ENCODE measurements around the gene NEK2.
"Not testable (repeated sequence)": the region's sequence is repeated elsewhere in the genome, so short reads cannot be mapped to it uniquely, and the experiment has no call there.

NEK2 gene

DNA sequence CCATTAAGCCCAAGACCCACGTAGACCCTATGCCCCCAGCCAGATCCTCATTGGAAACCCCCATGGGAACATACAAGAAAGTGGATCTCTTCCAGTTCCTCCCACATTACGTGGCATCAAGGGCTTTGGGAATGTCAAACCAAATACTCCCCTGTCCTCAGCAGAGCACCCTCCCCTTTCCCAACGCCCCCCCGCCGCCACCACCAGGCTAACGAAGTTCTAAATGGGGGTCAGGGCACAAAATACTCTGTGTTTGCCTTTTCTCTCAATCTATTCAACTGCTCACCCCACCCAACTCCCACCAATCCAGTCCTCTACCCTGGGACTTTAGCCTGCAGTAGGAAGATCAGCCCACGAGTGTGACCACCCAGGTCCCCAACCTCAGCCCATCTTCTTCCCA lies 24.5 kb downstream of the NEK2 start:
- no peak for DNase-seq (ENCODE audit: low read depth)

DNA sequence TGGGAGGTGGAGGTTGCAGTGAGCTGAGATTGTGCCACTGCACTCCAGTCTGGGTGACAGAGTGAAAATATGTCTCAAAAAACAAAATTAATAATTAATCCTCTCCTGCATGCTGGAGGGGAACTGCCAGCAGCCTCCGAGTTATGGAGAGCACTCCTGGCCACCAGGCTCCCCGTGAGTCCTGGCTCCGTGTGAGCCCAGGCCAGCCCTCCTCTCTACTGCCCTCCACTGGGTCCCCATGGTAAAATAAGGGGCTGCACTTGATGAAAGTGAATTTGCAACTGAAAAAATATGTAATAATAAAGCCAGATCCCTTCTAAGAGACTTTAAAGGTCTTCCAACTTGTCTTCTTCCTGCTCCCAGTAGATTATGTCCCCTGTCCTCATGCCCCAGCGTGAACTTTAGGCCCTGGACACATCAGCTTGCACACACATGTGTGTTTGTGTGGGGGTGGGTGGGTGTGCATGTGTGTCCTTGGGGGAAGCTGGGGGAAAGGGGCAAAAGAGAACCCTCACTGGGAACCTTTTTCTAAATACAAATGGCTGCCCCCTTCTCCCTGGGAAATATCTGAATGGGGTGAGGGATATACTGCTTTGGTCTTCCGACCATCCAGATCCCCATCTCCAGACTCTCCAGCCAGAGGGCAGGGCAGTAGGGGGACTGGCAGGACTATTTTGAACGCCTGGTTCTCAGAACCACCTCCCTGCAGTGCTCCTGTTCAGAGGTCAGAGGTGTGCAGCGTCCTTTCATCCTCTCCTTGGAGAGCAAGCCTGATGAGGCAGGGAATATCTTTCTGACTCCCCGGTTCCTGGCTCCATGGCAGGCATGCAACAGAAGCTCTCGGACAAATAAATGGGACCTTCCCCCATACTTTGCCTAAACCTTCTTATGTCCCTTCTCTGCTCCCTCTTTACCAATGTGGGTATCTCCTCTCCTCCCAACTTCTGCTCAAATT lies 26.2 kb downstream of the NEK2 start:
- DNase-seq (ENCODE audit: low read depth) = no peak

DNA sequence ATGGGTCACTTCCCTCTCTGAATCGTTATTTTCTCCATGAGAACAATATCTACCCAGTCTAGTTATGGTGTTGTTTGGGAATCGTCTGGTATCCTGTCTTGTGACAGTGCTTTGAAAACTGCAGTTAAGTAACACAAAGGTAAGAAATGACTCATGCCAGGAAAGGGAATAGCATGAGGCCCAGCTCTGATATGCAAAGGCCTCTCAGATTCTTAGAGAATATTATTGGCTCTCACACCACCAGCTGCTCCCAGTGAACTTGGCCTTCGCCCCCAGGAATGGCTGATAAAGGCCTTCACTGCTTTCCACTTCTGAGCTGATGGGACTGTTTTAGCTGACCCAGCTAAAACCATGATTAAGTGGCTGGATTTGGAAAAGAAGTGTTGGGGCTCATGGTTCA lies 27.1 kb downstream of the NEK2 start:
- DNase-seq (ENCODE audit: low read depth) = no peak

DNA sequence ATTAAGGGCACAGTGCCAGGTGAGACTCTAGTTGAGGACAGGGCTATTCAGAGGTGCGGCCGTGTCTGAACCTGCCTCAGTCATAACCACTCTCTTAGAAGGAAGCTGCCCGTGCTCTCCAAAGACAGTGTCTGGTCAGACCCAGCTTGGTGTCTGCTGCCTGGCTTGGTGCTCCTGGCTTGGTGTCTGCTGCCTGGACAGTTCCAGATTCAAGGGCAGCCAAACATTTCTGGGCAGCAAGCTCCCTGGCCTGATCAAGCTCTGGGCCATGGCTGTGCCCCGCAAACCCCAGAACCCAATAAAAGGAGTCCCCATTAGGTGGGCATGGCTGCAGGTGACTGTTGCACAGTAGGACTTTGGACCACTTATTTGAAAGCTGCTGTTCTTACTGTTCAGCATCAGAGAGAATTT lies 27.7 kb downstream of the NEK2 start:
- no peak for DNase-seq (ENCODE audit: low read depth)

DNA sequence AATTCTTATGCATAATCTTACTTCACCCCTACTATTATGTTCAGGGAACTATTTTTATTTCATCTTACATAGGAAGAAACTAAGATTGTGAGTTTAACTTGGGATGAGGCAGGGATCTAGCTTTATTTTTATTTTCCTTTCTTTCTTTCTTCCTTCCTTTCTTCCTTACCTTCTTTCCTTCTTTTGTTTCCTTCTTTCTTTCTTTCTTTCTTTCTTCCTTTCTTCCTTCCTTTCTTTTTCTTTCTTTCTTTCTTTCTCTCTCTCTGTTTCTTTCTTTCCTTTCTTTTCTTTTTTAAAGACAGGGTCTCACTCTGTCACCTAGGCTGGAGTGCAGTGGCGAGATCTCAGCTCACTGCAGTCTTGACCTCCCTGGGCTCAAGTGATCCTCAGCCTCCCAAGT lies 28.9 kb downstream of the NEK2 start:
- no peak for DNase-seq (ENCODE audit: low read depth)

DNA sequence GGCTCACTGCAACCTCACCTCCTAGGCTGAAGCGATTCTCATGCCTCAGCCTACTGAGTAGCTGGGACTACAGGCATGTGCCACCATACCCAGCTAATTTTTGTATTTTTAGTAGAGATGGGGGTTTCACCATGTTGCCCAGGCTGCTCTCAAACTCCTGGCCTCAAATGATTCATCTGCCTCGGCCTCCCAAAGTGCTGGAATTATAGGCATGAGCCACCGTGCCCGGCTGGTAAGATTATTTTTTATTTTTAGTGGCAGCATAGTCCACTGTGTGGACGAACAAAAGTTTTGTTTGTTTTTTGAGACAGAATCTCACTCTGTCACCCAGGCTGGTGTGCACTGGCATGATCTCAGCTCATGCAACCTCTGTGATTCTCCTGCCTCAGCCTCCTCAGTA lies 29.8 kb downstream of the NEK2 start:
- DNase-seq (ENCODE audit: low read depth) = not testable (repeated sequence)

DNA sequence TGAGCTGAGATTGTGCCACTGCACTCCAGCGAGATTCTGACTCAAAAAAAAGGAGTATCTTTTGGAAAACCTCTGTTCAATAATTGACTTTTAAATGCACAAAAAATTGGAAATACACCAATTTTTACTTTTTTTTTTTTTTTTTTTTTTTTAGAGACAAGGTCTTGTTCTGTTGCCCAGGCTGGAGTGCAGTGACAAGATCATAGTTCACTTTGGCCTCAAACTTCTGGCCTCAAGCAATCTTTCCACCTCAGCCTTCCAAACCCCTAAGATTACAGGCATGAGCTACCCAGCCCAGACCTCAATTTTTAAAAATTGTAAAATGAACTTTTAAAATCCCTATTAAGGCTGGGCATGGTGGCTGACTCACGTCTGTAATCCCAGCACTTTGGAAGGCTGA lies 30.8 kb downstream of the NEK2 start:
- no peak for DNase-seq (ENCODE audit: low read depth)

DNA sequence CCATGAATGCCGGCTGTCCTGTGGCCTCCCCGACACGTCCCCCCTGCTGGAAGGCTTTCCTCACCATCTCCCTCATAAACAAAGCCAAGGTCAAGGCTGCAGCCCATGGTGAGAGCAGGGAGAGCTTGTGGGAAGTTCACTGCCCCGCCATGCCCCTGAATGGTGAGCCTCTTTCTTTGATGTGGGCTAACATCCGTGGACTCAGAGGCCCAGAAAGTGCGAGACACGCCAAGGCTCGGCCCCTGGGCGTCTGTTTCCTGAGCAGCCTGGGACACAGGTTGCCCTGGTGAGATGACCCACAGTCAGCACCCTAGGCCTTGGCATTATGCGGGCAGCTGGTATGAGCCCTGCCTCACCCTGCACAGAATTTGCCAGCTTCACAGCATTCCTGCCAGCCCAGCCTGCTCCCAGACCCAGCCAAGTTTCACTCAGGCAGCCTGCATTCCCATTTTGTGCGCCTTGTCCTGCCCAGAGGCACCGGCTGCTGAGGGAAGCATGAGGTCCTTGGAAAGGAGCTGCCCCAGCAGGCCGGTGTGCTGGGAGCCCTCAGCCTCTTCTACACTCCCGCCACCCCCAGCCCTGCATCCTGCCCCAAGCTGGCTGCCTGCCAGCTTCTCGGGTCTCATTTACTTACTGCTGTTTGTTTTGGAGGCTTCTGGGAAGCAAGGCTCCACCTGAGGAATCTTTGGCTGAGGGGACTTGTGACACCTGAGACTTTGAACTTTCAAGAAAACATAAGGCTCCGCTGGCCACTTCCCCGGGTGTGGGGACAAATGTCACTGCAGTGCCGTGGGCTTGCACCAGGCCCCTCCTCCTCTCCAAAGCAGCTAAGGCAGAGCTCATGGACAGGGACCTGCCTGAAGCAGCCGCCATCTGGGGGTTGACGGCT lies 31.9 kb downstream of the NEK2 start:
- peak; percentile 4 for DNase-seq (ENCODE audit: low read depth)

DNA sequence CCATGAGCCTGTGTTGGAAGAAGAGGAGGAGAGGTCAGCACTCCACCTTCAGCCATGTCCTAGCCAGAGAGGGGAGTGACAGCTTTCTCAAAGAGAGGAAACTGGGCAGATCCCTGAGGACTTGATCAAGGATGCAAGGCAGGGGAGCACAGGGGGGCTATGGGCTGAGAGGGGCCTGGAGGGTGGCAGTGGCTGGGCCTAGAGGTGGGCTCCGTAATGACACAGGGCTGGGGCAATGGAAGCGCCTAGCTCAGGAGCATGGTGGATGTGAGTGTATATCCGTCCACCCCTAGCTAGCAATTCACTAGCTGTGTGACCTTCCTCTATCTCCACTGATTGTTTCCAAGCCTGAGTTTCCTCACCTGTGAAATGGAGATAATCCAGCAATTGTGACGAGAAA lies 32.6 kb downstream of the NEK2 start:
- DNase-seq (ENCODE audit: low read depth) = no peak

DNA sequence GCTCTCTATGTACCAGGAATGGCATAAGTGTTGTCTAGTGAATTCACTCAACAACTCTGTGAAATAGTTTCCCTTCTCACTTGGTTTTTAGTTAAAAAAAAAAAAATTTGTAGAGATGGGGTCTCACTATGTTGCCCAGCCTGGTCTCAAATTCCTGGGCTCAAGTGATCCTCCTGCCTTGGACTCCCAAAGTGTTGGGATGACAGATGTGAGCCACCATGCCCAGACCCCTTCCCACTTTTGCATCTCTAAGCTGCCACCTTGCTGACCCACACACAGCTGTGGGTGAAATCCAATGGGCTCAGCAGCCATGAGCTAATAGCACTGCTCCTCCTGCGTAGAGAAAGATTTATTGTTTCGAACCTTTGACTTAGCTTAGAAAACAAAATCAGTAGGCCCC lies 33.5 kb downstream of the NEK2 start:
- DNase-seq (ENCODE audit: low read depth) = no peak

DNA sequence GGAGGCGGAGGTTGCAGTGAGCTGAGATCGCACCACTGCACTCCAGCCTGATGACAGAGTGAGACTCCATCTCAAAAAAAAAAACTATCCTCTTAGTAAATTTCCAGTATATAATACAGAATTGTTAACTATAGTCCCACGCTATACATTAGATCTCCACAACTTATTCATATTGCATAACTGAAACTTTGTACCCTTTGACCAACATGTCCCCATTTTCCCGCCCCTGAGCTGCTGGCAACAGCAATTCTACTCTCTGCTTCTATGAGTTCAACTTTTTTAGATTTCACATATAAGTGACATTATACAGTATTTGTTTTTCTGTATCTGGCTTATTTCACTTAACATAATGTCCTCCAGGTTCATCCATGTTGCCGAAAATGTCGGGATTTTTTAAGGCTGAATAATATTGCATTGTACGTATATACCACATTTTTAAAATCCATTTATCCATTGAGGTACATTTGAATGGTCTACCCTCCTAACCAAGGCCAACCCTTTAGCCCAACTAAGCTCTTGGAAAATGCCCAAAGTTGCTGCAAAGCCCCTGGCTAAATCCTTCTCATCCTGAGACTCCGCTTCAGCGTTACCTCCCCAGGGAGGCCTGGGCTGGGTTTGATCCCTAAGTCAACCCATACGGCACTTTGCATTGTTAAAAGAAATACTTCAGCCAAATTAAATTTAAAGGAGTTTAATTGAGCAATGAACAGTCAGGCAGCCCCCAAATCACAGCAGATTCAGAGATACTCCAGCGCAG lies 34.2 kb downstream of the NEK2 start:
- no peak for DNase-seq (ENCODE audit: low read depth)

DNA sequence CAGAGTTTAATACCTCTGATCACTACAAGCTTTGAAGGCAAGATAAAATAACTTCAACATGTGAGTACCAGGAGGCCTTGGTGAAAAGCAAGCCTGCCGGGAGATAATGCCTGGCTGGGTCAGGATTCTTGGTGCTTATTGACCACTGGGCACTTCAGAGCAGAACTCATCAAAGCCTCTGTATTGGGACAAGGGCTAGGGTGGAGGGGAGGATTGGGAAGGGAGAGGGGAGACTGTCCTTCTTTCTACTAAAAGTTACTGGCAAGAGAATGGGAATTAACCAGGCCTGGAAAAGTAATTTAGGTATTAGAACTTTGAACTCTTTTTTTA lies 35.2 kb downstream of the NEK2 start:
- DNase-seq (ENCODE audit: low read depth) = no peak

DNA sequence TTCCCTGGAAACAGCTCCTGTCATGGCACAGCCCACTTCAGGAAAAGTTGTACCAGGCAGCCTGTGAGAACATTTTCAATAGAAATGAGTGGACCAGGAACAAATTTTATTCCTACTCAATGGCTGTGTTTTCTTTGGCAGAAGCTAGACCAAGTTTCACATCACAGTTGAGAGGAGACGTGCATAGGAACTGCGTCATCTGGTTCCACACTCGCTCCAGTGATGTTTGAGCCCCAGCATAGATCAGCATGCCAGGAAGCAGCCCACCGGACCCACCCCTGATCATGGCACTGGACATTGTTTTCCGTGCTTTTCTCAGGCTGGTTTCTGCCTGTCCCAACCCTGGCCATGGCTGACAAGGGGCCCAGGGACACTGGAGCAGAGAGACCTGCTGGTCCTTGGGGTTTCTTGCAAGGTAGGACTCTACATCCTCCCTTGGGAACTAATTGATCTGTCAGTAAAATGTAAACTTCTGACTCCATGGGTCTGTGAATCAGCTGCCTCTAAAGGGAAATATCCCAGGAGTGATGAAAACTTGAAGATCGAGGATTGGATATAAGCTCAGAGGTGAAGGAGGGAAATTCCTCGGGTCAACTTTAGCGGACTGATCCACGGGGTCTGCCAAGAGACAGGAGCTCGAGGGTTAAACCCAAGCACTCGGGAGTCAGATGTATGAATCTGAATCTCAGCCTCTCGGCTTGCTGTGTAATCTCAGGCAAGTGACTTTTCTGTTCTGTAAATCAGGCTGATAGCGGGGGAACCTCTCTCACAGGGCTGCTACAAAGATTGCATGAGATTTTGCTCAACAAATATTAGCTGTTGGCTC lies 35.7 kb downstream of the NEK2 start:
- no peak for DNase-seq (ENCODE audit: low read depth)

DNA sequence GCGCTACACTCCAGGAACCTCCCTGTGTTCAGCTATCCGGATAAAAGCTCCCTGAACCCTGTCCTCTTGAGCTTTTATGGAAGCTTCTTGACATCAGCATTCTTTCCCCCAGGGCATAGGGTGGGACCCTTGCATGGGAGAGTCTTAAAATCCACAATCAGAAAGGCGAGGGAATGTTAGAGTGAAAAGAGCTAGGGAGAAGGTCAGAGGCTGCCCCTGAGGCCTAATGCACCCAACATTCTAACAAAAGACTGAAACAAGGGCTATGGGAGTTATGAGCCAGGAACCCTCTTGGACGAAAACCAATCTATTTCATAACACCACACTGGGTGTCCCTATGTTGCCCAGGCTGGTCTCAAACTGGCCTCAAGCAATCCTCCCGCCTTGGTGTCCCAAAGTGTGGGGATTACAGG lies 36.7 kb downstream of the NEK2 start:
- no peak for DNase-seq (ENCODE audit: low read depth)

DNA sequence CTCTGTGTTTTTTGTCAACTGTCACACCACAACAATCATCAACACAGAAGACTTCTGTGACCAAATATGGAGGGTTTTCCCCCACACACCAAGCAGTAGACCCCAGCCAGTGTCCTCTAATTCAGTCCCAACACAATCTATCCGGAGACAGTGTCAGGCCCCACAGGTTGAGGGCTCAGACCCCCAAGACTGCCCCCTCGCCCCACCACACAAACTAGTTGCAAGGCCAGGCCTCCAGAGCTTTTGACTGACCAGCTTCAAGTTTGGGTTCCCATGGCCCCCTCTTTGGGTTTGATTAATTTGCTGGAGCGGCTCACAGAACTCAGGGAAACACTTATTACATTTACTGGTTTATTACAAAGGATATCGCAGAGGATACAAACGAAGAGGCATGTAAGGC lies 37.2 kb downstream of the NEK2 start:
- no peak for DNase-seq (ENCODE audit: low read depth)

DNA sequence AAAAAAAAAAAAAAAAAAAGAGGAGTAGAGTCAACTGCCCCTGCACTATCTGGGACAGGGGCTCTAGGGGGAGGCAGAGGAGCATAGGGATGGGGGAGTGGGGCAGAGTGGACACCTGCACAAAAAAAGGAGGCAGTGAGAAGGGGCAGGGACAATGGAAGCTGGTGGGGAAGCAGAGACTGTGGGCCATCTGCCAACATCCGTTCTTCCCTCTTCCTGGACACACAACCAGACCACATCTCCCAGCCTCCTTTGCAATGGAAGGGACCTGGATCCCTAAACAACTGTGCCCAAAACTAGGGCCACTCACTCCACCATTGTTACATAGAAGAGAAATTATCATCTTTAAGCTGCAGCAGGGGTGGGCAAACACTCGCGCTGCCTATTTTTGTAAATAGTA lies 38.4 kb downstream of the NEK2 start:
- DNase-seq (ENCODE audit: low read depth) = no peak

DNA sequence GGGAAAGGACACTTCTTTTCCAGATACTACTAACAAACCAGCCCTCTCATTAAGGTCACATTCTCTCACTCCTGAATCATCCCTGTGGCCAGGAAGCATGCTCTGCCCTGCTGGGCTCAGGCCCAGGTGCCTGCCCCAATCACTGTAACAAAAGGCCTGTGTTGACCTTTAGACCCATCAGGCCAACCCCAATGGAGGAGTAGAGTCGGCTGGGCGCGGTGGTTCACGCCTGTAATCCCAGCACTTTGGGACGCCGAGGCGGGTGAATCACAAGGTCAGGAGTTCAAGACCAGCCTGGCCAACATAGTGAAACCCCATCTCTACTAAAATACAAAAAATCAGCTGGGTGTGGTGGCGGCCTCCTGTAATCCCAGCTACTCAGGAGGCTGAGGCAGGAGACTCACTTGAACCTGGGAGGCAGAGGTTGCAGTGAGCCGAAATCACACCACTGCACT lies 38.8 kb downstream of the NEK2 start:
- not testable (repeated sequence) for DNase-seq (ENCODE audit: low read depth)

DNA sequence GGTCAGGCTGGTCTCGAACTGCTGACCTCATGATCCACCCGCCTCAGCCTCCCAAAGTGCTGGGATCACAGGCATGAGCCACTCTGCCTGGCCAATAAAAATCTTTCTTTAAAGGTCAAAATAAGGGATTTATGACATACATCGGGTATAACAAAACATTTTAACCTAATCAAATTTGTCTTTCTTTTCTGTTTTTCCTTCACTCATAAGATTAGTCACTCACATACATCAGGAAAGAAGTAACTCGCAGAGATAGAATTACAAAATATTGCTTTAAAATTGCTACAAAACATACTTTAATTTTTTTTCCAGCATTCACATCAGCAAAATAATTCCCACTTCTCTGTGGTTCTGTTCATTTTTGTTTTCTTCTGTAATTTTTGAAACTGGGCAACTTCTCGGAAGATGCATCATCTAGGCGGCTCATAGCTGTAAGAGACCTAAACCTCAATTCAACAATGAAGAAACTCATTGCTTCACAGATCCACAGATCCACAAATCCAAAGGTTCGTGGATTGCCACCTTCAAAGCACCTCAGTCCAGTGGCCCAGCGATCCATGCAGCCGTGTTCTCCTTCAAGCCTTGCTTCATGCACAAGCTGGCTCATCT lies 39.7 kb downstream of the NEK2 start:
- DNase-seq (ENCODE audit: low read depth) = no peak

DNA sequence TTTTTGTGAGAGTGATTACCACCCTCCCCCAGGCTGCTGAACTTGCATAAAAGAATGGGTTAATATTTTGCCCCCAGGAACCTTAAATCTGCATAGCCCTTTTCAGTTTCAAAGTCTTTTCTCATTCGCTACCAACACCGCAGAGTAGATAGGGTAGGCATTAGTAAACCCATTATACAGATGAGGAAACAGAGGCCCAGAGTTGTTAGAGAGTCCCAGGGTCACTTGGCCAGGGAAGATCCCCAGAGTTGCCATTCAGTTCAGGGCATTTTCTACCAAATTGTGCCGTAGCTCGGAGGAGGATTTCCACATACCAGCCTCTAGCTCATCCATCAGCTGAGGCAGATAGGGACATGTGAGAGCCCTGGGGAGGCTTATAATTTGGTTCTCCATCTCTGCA lies 40.5 kb downstream of the NEK2 start:
- no peak for DNase-seq (ENCODE audit: low read depth)

DNA sequence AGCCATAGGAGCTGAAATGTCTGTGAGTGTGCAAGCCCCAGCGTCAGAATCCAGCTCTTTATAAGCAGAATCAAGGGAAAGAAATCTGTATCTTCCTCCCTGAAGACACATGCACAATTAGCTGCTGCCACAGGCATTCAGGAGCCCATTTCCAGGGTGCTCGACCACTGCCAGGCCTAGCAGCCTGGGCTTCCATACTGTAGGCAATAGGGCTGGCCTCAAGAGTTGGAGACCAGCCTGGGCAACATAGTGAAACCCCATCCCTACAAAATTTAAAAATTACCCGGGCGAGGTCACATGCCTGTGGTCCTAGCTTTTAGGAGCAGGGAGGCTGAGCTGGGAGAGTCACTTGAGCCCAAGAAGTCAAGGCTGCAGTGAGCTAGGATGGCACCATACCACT lies 41.0 kb downstream of the NEK2 start:
- DNase-seq (ENCODE audit: low read depth) = no peak

DNA sequence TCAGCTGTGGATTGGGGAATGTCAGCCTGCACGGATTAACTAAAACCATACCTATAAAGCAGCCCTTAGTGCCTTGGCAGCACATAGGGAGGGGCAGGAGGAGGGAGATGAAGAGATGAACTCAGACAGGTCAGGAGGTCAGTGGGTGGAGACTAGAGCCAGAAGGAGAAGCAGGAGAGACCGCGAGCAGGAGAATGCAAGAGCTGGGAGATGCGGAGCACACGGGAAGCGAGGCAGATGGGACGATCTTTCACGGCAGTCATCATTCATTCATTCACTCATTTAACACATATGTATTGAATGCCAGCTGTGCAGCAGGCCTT lies 41.9 kb downstream of the NEK2 start:
- DNase-seq (ENCODE audit: low read depth) = no peak

Data from T follicular helper cell (primary cell).